NCI-H69 (cell line): ENCODE measurements around the gene NLRP6.
"Not testable (repeated sequence)": the region's sequence is repeated elsewhere in the genome, so short reads cannot be mapped to it uniquely, and the experiment has no call there.

Experiments
- DNase-seq: peaks from one replicate; lab custom pipeline; 2025; lab: John Stamatoyannopoulos, UW

The NLRP6 gene

DNA sequence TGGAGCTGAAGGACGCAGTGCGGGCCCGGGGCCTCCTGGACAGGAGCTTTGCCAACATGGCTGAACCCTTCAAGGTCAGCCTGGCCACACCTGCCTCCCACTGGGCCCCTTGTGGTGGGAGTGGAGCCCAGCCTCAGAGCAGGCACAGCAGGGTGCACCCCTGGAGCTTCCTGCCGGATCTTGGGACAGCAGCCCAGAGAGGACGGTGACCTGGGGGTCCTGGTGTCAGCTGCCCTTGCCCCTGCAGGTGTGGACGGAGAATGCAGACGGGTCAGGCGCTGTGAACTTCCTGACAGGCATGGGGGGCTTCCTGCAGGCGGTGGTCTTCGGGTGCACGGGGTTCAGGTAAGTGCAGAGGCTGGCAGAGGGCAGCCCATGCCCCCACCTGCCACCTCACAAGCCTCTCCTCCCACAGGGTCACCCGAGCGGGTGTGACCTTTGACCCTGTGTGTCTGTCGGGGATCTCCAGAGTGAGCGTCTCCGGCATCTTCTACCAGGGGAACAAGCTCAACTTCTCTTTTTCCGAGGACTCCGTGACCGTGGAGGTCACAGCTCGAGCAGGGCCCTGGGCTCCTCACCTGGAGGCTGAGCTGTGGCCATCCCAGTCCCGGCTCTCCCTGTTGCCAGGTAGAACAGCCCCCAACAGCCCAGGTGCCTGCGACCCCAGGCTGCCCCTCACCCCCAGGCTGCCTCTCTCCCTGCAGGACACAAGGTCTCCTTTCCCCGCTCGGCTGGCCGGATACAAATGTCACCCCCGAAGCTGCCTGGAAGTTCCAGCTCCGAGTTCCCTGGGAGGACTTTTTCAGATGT is 15.8 kb downstream of the NLRP6 start:
- DNase-seq, result no peak

DNA sequence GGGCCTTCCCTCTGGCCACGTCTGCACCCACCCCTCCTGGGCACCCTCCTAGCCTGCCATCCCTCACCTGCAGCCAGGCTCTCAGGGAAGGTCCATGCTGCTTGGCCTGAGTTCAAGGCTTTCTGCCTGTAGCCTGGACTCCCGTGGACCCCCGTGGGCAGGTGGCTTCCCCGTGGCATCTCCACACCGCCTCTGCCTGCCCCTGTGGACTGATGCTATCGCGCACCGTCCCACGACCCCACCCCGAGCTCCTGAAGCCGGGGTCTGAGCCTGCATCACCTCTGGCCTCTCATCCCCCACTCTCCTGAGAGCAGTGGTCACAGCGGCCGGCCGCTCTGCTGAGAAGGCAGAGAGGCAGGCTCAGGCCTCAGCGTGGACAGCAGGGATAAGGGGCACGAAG is 16.6 kb downstream of the NLRP6 start:
- no peak for DNase-seq

DNA sequence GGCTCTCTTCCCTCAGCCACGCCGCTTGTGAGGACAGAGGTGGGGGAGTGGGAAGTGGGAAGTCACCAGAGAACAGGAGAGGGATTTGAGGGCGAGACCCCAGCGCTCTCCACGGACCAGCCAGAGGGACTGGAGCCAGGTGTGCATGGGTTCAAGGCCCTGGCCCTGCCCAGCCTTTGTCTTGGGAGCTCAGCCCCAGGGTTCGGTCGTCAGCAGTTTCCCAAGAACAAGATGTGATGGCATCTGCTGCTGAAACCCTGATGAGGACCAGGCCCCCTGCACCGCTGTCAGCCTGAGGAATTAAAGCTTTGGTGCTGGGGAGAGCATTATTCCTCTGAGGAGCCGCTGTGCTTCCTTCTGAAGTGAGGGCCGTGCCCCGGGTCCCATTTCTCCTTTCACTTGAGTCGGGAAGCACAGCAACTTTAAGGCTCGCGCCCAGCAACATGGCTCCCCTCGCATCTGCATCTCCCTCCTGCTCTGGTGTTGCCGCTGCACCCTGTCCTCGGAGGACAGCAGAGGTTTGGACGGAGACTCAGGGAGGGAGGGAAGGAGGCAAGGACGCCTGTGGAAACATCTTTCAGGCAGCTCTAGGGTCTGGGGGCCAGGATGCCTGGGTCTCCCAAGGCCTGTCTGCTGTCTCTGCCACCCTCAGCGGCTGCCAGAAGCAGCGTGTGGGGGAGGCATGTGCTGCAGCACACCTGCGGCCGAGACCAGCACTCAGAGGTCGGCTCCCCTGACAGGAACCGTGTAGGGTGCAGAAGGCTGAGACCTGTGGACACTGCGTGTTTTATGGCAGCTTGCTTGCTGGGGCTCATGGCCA is 17.4 kb downstream of the NLRP6 start:
- no peak for DNase-seq

DNA sequence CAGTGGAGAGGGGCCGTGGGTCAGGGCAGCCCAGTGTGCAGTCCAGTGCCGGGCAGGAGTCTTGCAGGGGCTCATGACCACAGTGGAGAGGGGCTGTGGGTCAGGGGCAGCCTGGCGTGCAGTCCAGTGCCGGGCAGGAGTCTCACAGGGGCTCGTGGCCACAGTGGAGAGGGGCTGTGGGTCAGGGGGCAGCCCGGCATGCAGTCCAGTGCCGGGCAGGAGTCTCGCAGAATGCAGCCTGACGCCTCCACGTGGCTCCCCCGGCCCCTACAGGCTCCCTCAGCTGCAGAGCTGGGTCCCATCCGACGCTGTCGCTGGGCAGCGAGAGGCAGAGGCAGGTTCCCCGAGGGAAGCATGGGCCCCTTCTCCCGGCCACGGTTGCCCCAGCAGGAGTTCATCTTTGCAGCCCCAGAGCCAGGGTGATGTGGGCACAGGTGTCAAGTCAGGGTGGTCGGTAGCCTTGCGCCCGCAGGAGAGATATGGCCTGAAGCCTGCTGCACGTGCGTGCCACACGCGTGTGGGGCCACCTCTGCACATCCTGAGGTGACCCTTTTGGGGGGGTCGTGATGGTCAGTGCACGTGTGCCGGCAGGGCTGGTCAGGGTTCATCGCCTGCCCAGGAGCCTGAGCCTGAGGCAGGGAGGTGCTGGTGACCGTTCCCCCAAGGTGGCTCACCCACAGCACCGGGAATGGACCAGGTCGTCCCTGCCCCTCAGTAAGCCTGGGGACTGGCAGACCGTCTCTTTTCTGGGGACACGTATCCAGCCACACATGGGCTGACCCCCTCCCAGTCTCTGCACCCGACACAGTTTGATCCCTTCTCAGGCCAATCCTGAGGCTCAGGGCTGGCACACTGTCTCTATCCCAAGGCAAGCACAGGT is 18.2 kb downstream of the NLRP6 start:
- no peak for DNase-seq

DNA sequence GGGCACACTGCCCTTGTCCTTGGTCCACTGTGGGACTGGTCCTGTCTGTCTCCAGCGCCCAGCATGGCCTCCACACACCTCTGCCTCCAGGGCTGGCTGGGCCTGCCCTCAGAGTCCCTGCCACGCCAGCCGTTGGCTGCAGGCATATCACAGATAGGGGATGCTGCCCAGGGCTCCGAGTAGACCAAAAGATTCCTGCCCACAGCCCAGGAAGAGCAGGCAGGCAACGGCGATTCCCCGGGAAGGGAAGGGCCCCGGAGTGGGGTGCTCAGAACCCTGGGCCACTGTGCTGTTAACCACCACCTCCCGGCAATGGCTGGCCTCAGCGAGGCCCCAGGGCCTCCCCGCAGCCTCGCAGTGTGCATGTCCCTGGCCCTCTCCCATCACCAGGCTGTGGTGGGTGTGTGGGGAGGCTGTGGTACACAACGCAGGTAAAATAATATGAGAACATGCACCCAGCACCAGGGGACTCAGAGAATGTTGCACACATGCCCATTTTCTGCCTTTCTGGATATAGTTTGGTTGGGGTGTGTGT is 18.9 kb downstream of the NLRP6 start:
- DNase-seq, result no peak

DNA sequence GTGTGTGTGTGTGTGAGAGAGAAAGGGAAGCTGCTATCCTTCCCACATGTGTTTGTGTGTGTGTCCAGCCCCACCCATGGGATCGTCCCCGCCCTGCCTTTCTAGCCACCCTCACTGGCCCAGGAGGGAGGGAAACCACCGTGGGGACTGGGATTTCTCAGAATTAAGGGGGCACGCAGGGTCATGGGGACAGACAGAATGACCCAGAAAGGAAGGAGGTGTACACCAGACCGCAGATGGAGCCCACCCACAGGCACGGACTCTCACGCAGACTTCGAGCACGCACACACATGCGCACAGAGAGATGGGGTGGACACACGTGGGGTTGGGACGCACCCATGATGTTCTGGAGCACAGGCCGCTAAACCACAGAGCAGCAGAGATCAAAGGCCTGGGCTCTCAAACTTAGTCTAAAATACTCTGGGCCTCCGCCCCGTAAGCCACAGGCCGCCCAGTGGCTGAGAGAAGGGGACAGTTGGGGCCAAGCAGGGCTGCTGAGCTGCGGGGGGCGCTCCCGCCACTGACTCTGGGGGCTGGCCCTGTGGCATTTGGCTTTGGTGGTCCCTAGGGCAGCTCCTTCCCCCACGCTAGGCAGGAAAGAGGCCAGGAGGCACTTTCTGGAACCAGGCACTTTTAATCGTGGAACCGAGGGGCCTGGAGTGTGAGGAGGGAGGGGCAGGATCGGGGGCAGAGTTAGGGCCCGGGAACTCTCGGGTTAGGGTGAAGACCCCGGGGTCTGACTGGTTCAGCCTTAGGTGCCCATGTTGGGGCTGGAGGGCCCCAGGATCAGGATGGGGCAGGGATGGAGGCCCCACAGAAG is 19.6 kb downstream of the NLRP6 start:
- DNase-seq, result no peak

GRCh38 chr11:298406-299065 is 20.3 kb downstream of the NLRP6 start:
- no peak for DNase-seq

- DNase-seq, result no peak
Measured at GRCh38 chr11:299081-299891, 21.1 kb downstream of the NLRP6 start, which contains the start of gene IFITM5. IFITM5 (minus strand) TSS chr11:299526; CDS start chr11:299490, 36 bp downstream.

DNA sequence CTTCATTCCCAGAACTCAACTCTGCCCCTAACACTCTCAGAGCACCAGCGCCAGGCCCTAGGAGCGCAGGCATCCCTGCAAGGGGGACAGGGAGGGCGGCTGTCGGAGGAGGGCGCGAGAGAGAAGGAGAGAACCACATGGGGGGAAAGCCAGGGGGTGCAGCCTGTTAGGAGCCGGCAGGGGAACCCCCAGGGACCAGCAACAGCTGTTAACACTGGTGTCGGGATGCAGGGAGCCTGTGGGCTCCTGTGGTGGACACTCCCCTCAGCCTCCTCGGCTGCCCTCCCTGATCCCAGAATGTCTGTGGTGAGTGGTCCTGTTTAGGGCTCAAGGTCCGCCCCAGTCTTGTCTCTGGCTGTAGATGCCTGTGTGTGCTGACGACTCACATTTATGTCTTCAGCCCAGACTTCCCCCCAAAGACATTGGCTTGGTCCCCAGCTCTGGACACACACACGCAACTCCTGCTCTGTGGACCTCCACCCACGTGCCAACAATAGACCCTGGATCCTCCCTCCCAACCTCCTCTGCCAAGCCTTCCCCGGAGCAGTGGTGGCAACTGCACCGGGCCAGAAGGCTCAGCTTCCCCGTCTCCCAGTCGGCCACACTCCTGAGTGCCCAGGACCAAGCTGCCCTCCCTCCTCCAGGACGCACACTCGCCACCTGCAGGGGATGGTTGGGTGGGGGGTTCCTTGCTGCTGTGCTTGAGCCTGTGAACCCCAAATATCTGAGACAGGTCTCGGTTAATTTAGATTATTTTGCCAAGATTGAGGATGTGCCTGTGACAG is 21.9 kb downstream of the NLRP6 start:
- peak; percentile 31 for DNase-seq

GRCh38 chr11:303363-303762 is 25.2 kb downstream of the NLRP6 start:
- no peak for DNase-seq

- DNase-seq, result no peak
Measured at GRCh38 chr11:304061-304506, 25.9 kb downstream of the NLRP6 start.

GRCh38 chr11:304915-305843 is 27.0 kb downstream of the NLRP6 start:
- DNase-seq, result peak; percentile 48

DNA sequence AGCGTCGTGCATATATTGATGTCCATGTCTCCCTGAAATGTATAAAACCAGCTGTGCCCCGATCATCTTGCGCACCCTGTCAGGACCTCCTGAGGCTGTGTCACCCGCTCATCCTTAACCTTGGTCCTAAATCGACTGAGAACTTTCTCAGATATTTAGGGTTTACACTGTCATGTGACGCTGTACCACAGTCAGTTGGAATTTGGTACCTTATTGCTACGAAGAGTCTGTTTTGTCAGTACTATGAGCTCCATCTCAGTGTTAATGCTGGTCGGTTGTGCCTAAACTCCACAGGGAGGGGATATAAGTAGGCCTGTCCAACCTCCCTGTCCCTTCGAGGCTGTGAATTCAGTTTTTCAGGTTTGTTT is 27.6 kb downstream of the NLRP6 start:
- no peak for DNase-seq

GRCh38 chr11:306645-307371 is 28.6 kb downstream of the NLRP6 start:
- DNase-seq, result no peak

GRCh38 chr11:307766-308708 is 29.8 kb downstream of the NLRP6 start, which contains the start of gene IFITM2:
IFITM2 (plus strand) TSS chr11:307816; CDS start chr11:308193, 377 bp downstream.
- not testable (repeated sequence) for DNase-seq
